ENCODE measurements around the gene FAM241B.

GRCh38 chr10:69677985-69678654, 48.1 kb downstream of the FAM241B start:
- TF ChIP-seq CTCF (IDR thresholded peaks at IDR 0.05; ENCODE audit: poor library complexity, severe bottlenecking) (no peak), POLR2AphosphoS5 (IDR thresholded peaks at IDR 0.05) (no peak), EZH2 (IDR thresholded peaks at IDR 0.05; ENCODE audit: borderline replicate concordance, insufficient read depth, low read length, poor library complexity, severe bottlenecking) (no peak), RAD21 (conservative IDR thresholded peaks at IDR 0.05) (no peak), REST (IDR thresholded peaks at IDR 0.05; ENCODE audit: borderline replicate concordance) (no peak), EP300 (conservative IDR thresholded peaks at IDR 0.05; ENCODE audit: poor library complexity, severe bottlenecking) (no peak), MXI1 (conservative IDR thresholded peaks at IDR 0.05; ENCODE audit: poor library complexity, severe bottlenecking) (no peak), SMC3 (conservative IDR thresholded peaks at IDR 0.05; ENCODE audit: poor library complexity) (no peak), TAF1 (IDR thresholded peaks at IDR 0.05; ENCODE audit: low read depth) (no peak)
